SK-N-SH (cell line): Measurements from ENCODE around the gene CIDEA. TPM values are rescaled to one million over a fixed set of nuclear protein-coding genes. Genes with fewer than 3 reads are reported as not detected.

ENCODE experiments used
- CTCF ChIA-PET: fragments of 300-600, 350-600 bp; formaldehyde crosslinking; extraction: SDS; loops from one replicate; lab custom pipeline; 2021; lab: Yijun Ruan, JAX
- POLR2A ChIA-PET: fragments of 350-600 bp; sonication (Branson Sonifier 250); formaldehyde crosslinking; extraction: SDS; loops from one replicate; lab custom pipeline; 2020; ENCODE audit warnings: antibody characterized with exemption, inconsistent platforms; lab: Yijun Ruan, JAX
- DNase-seq: peaks from one replicate; pipeline ENCODE4 v3.0.0; 2012
- H2AFZ ChIP-seq: fragments of 200-600 bp; sonication (generic); 2 replicates; pipeline ENCODE4 v1.8.1; 2016; ENCODE audit warnings: antibody characterized with exemption, mild to moderate bottlenecking, low read depth
- H3F3A ChIP-seq: fragments of 200-600 bp; sonication (generic); replicated peaks from 2 replicates; pipeline ENCODE3; 2016; ENCODE audit warnings: antibody characterized with exemption, mild to moderate bottlenecking; ENCODE audit not compliant: insufficient read depth
- H3K27ac ChIP-seq, 2 experiments: fragments of 200-500 bp in 1 of 2; fragments of 200-600 bp in 1 of 2; sonication (Bioruptor generic) in 1 of 2; sonication (generic), shearing (Covaris generic) in 1 of 2; 2 replicates each; pipeline versions ENCODE4 v1.5.1 to v1.6.1; 2014 to 2016; ENCODE audit warnings: low read depth in 2 of 2, inconsistent platforms in 1 of 2, low read length in 1 of 2, mild to moderate bottlenecking in 1 of 2, mixed read lengths in 1 of 2
- H3K27me3 ChIP-seq: fragments of 200-600 bp; sonication (generic), shearing (Covaris generic); 2 replicates; pipeline ENCODE4 v1.6.1; 2016; ENCODE audit warnings: mixed run types; ENCODE audit not compliant: insufficient read depth
- H3K36me3 ChIP-seq, 2 experiments: fragments of 200-500 bp in 1 of 2; fragments of 200-600 bp in 1 of 2; sonication (Bioruptor generic) in 1 of 2; sonication (generic) in 1 of 2; replicated peaks in 1 of 2; 2 replicates each; pipeline versions ENCODE3 to v1.5.1; 2014 to 2016; ENCODE audit warnings: low read length in 1 of 2, mild to moderate bottlenecking in 1 of 2; ENCODE audit not compliant: insufficient read depth in 2 of 2, control insufficient read depth in 1 of 2
- H3K4me1 ChIP-seq, 2 experiments: fragments of 200-500 bp in 1 of 2; fragments of 200-600 bp in 1 of 2; sonication (Bioruptor generic) in 1 of 2; sonication (generic), shearing (Covaris generic) in 1 of 2; 2 replicates each; pipeline versions ENCODE4 v1.5.1 to v1.6.1; 2014 to 2016; ENCODE audit warnings: low read depth in 1 of 2, low read length in 1 of 2, mixed run types in 1 of 2; ENCODE audit not compliant: insufficient read depth in 2 of 2, control insufficient read depth in 1 of 2
- H3K4me2 ChIP-seq: fragments of 200-600 bp; sonication (generic), shearing (Covaris generic); 2 replicates; pipeline ENCODE4 v1.6.1; 2017; ENCODE audit warnings: mixed run types
- H3K4me3 ChIP-seq, 2 experiments: fragments of 200-500 bp in 1 of 2; fragments of 200-600 bp in 1 of 2; sonication (Bioruptor generic) in 1 of 2; sonication (generic), shearing (Covaris generic) in 1 of 2; 2 replicates each; pipeline versions ENCODE4 v1.5.1 to v1.8.1; 2014 to 2016; ENCODE audit warnings: low read depth in 2 of 2, inconsistent platforms in 1 of 2, low read length in 1 of 2, mild to moderate bottlenecking in 1 of 2, mixed read lengths in 1 of 2, moderate library complexity in 1 of 2
- H3K79me2 ChIP-seq: fragments of 200-600 bp; sonication (generic); 2 replicates; pipeline ENCODE4 v1.8.1; 2017; ENCODE audit warnings: mild to moderate bottlenecking; ENCODE audit not compliant: insufficient read depth
- H3K9ac ChIP-seq: fragments of 200-600 bp; sonication (generic); 2 replicates; pipeline ENCODE4 v1.6.1; 2017; ENCODE audit warnings: mixed run types
- H3K9me2 ChIP-seq: fragments of 200-600 bp; sonication (generic); 2 replicates; pipeline ENCODE4 v1.6.1; 2017; ENCODE audit warnings: mixed run types
- H3K9me3 ChIP-seq: fragments of 200-600 bp; sonication (generic); 2 replicates; pipeline ENCODE4 v1.6.1; 2017; ENCODE audit warnings: mixed run types, mild to moderate bottlenecking, moderate library complexity
- H4K20me1 ChIP-seq: fragments of 200-600 bp; sonication (generic); 2 replicates; pipeline ENCODE4 v1.6.1; 2017; ENCODE audit warnings: mild to moderate bottlenecking, mixed run types; ENCODE audit not compliant: insufficient read depth
- EP300 ChIP-seq, 2 experiments: IDR thresholded peaks; 2 replicates each; pipeline versions ENCODE4 v1.4.0 to v1.6.1; 2012; ENCODE audit warnings: borderline replicate concordance in 1 of 2, low read depth in 1 of 2, low read length in 1 of 2
- FOXJ3 ChIP-seq: sonication (generic); formaldehyde crosslinking; IDR thresholded peaks from 2 replicates; pipeline ENCODE4 v1.5.1; 2020; ENCODE audit warnings: mild to moderate bottlenecking, missing genetic modification reagents
- FOXM1 ChIP-seq: IDR thresholded peaks from 2 replicates; pipeline ENCODE4 v1.4.0; 2012; ENCODE audit warnings: low read depth, mild to moderate bottlenecking
- GABPA ChIP-seq: IDR thresholded peaks from 2 replicates; pipeline ENCODE4 v1.4.0; 2012; ENCODE audit warnings: low read depth, mild to moderate bottlenecking
- MEF2A ChIP-seq: IDR thresholded peaks from 2 replicates; pipeline ENCODE4 v1.4.0; 2012; ENCODE audit warnings: low read depth, borderline replicate concordance
- MXI1 ChIP-seq: IDR thresholded peaks from 2 replicates; pipeline ENCODE4 v1.6.1; 2012; ENCODE audit warnings: mild to moderate bottlenecking, low read depth, low read length, improper control_type of control experiment
- NRF1 ChIP-seq: IDR thresholded peaks from 2 replicates; pipeline ENCODE4 v1.6.1; 2012; ENCODE audit warnings: low read depth, mild to moderate bottlenecking, low read length
- POLR2AphosphoS5 ChIP-seq: IDR thresholded peaks from 2 replicates; pipeline ENCODE4 v1.6.1; 2012; ENCODE audit warnings: low read depth, low read length
- RAD21 ChIP-seq: IDR thresholded peaks from 2 replicates; pipeline ENCODE4 v1.6.1; 2012; ENCODE audit warnings: mild to moderate bottlenecking, low read length
- RXRA ChIP-seq: IDR thresholded peaks from 2 replicates; pipeline ENCODE4 v1.4.0; 2012; ENCODE audit warnings: low read depth, mild to moderate bottlenecking, borderline replicate concordance
- SMC3 ChIP-seq: IDR thresholded peaks from 2 replicates; pipeline ENCODE4 v1.6.1; 2012; ENCODE audit warnings: low read depth, low read length, improper control_type of control experiment
- TAF1 ChIP-seq: IDR thresholded peaks from 2 replicates; pipeline ENCODE4 v1.6.1; 2012; ENCODE audit warnings: low read depth, mild to moderate bottlenecking, low read length, moderate library complexity, borderline replicate concordance
- TCF12 ChIP-seq: IDR thresholded peaks from 2 replicates; pipeline ENCODE4 v1.4.0; 2012
- TEAD4 ChIP-seq: IDR thresholded peaks from 2 replicates; pipeline ENCODE4 v1.4.0; 2012; ENCODE audit warnings: mild to moderate bottlenecking, borderline replicate concordance; ENCODE audit not compliant: insufficient read depth
- WGBS: methylation state at CpG from one replicate; pipeline ENCODE4 v1.1.6; 2017; ENCODE audit warnings: low lambda C conversion rate; 5-methylcytosine and 5-hydroxymethylcytosine counted together
- polyA plus RNA-seq, 3 experiments: library from polyadenylated mRNA; depleted of rRNA; stranded (reverse); fragments of >200 nt; gene quantifications; 2 replicates each; pipeline ENCODE4 v1.2.3, GENCODE V29; 2012
- TF ChIP-seq, protein P1 (sequence below): IDR thresholded peaks from 2 replicates; pipeline ENCODE4; 2012
- TF ChIP-seq, protein P2 (sequence below): IDR thresholded peaks from 2 replicates; pipeline ENCODE4 v1.4.0; 2012; ENCODE audit warnings: low read depth, borderline replicate concordance
- TF ChIP-seq, protein P3 (sequence below): fragments of 200-600 bp; sonication (generic); IDR thresholded peaks from 2 replicates; pipeline ENCODE4 v1.6.1; 2017; ENCODE audit warnings: antibody characterized with exemption, mild to moderate bottlenecking, moderate library complexity

Gene CIDEA
- polyA plus RNA-seq, 1 of the 3 experiments (the other 2 are of a cell fraction) = not detected

DNA sequence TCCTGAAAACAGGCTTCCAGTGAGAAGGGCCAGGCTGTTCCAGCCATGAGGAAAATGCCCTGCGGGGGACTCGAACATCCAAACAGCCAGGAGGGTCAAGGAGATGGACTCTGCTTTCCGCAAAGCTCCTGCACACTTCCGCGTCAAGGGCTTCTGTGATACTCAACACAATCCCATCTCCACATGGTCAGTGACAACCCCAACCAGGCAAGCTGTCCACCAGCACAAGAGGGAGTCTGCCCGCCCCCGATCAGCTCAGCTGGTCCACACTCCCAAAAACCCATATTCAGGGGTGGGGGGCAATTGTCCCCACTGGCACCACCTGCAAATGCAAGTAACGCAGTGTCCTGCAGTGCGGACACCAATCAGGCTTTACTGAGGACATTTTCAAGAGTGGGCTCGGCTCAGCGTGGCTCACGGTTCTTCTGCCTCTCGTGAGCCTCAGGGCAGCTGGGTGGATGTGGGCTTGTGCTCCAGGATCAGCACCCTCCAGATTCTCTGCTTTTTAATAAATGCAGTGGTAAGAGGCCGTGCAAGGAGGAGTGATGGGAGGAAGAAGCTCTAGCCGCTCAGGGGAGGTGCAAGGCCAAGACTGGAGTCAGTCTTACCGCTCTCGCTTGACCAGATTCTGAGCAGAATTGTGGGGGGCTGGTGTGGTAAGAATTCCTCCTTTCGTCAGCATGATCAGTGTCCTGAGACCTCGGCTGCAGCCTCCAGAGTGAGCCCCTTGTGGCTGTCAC, 19.5 kb upstream of the CIDEA start:
- no peaks in the 10 kb centered on the region for H4K20me1 ChIP-seq
- TF ChIP-seq FOXM1 = no peak
- no peak for TF ChIP-seq EP300 (IDR thresholded peaks at IDR 0.05; ENCODE audit: borderline replicate concordance in 1 of 2, low read depth in 1 of 2, low read length in 1 of 2)
- TF ChIP-seq, protein P1, sequence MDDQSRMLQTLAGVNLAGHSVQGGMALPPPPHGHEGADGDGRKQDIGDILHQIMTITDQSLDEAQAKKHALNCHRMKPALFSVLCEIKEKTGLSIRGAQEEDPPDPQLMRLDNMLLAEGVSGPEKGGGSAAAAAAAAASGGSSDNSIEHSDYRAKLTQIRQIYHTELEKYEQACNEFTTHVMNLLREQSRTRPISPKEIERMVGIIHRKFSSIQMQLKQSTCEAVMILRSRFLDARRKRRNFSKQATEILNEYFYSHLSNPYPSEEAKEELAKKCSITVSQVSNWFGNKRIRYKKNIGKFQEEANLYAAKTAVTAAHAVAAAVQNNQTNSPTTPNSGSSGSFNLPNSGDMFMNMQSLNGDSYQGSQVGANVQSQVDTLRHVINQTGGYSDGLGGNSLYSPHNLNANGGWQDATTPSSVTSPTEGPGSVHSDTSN = no peak
- no peak for TF ChIP-seq MXI1
- TF ChIP-seq TEAD4 = no peak
- TF ChIP-seq TCF12 = no peak
- TF ChIP-seq POLR2AphosphoS5 = no peak
- TF ChIP-seq, protein P2, sequence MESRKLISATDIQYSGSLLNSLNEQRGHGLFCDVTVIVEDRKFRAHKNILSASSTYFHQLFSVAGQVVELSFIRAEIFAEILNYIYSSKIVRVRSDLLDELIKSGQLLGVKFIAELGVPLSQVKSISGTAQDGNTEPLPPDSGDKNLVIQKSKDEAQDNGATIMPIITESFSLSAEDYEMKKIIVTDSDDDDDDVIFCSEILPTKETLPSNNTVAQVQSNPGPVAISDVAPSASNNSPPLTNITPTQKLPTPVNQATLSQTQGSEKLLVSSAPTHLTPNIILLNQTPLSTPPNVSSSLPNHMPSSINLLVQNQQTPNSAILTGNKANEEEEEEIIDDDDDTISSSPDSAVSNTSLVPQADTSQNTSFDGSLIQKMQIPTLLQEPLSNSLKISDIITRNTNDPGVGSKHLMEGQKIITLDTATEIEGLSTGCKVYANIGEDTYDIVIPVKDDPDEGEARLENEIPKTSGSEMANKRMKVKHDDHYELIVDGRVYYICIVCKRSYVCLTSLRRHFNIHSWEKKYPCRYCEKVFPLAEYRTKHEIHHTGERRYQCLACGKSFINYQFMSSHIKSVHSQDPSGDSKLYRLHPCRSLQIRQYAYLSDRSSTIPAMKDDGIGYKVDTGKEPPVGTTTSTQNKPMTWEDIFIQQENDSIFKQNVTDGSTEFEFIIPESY = no peak
- TF ChIP-seq FOXJ3 (CRISPR knock-in tag) = no peak
- TF ChIP-seq, protein P3, sequence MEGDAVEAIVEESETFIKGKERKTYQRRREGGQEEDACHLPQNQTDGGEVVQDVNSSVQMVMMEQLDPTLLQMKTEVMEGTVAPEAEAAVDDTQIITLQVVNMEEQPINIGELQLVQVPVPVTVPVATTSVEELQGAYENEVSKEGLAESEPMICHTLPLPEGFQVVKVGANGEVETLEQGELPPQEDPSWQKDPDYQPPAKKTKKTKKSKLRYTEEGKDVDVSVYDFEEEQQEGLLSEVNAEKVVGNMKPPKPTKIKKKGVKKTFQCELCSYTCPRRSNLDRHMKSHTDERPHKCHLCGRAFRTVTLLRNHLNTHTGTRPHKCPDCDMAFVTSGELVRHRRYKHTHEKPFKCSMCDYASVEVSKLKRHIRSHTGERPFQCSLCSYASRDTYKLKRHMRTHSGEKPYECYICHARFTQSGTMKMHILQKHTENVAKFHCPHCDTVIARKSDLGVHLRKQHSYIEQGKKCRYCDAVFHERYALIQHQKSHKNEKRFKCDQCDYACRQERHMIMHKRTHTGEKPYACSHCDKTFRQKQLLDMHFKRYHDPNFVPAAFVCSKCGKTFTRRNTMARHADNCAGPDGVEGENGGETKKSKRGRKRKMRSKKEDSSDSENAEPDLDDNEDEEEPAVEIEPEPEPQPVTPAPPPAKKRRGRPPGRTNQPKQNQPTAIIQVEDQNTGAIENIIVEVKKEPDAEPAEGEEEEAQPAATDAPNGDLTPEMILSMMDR = no peak
- no peak for TF ChIP-seq TAF1
- no peak for TF ChIP-seq SMC3
- TF ChIP-seq RXRA = no peak
- TF ChIP-seq GABPA = no peak
- TF ChIP-seq RAD21 = no peak
- TF ChIP-seq NRF1 = no peak
- TF ChIP-seq MEF2A = no peak
- H3K4me3 ChIP-seq = no peak overlapping the region
- H3F3A ChIP-seq = no peaks in the 10 kb centered on the region
- H3K27ac ChIP-seq = no peak overlapping the region
- no peak overlapping the region for H2AFZ ChIP-seq
- peaks cover 63% of the 10 kb centered on the region; the same call in 1 of the 2 replicates for H3K27me3 ChIP-seq
- POLR2A ChIA-PET = no interaction called here
- no peaks in the 10 kb centered on the region for H3K9me3 ChIP-seq
- H3K36me3 ChIP-seq = no peaks in the 10 kb centered on the region
- no peaks in the 10 kb centered on the region for H3K79me2 ChIP-seq
- no peak for DNase-seq
- CTCF ChIA-PET = interaction anchor here (1.3 to 1.4 kb wide), 2 partner anchors 13 to 579 kb away, joined by 3 to 4 read pairs; no protein-coding TSS in a partner anchor
- H3K9me2 ChIP-seq = no peaks in the 10 kb centered on the region
- H3K4me2 ChIP-seq = no peak overlapping the region
- WGBS = 17% methylated on average over 12 of the region's 19 CpGs
- no peak overlapping the region for H3K9ac ChIP-seq
- H3K4me1 ChIP-seq = peaks cover 0 to 3% of the 10 kb centered on the region in 2 experiments; a peak in 1 of 4 replicates
